K562 (cell line): Measurements from ENCODE around the gene RPS6KA2. TPM values are rescaled to one million over a fixed set of nuclear protein-coding genes. Genes with fewer than 3 reads are reported as not detected.

Experiments used
- ARID3A ChIP-seq: IDR thresholded peaks from 2 replicates; pipeline ENCODE4 v1.6.1; 2012; ENCODE audit warnings: low read depth, low read length, improper control_type of control experiment, borderline replicate concordance
- FOXJ2 ChIP-seq: fragments of 200-800 bp; sonication (Bioruptor generic); IDR thresholded peaks from 2 replicates; pipeline ENCODE4 v1.6.1; 2016; ENCODE audit warnings: missing genetic modification characterization, missing compliant biosample characterization
- HES1 ChIP-seq: fragments of 450-650 bp; IDR thresholded peaks from 2 replicates; pipeline ENCODE4 v1.6.1; 2016; ENCODE audit warnings: low read depth, mild to moderate bottlenecking, moderate library complexity
- KDM2B ChIP-seq: fragments of 250-450 bp; sonication (Bioruptor Pico); IDR thresholded peaks from 2 replicates; pipeline ENCODE4 v1.8.0; 2021; ENCODE audit warnings: mild to moderate bottlenecking, moderate library complexity
- MCM7 ChIP-seq, 2 experiments: fragments of 450-650 bp; IDR thresholded peaks; 2 replicates each; pipeline ENCODE4 v1.6.1; 2016 to 2018
- NCOR1 ChIP-seq: fragments of 450-650 bp; IDR thresholded peaks from 2 replicates; pipeline ENCODE4 v1.6.1; 2016; ENCODE audit warnings: mild to moderate bottlenecking, moderate library complexity
- RAD21 ChIP-seq, 2 experiments: fragments of 250-450 bp in 1 of 2; fragments of 450-650 bp in 1 of 2; sonication (Bioruptor Pico) in 1 of 2; formaldehyde crosslinking in 1 of 2; IDR thresholded peaks in 1 of 2; conservative IDR thresholded peaks in 1 of 2; 2 replicates each; pipeline versions ENCODE4 v1.4.0 to v1.8.0; 2020 to 2022; ENCODE audit warnings: mild to moderate bottlenecking in 2 of 2, moderate library complexity in 1 of 2
- RBBP5 ChIP-seq: fragments of 200-600 bp; sonication (generic); IDR thresholded peaks from 2 replicates; pipeline ENCODE4 v1.6.1; 2012; ENCODE audit warnings: borderline replicate concordance, mild to moderate bottlenecking, low read length, control low read depth, inconsistent platforms; ENCODE audit not compliant: insufficient read depth, poor library complexity, severe bottlenecking
- SRSF7 ChIP-seq: fragments of 200-400 bp; formaldehyde crosslinking; optimal IDR thresholded peaks from 2 replicates; pipeline ENCODE3; 2017; ENCODE audit warnings: mild to moderate bottlenecking, low read depth, low read length
- TCF7 ChIP-seq: sonication (generic); IDR thresholded peaks from 2 replicates; pipeline ENCODE4 v1.6.1; 2016; ENCODE audit warnings: antibody characterized with exemption, borderline replicate concordance
- ZNF133 ChIP-seq: fragments of 250-450 bp; sonication (Bioruptor Pico); IDR thresholded peaks from 2 replicates; pipeline ENCODE4 v1.4.0; 2020; ENCODE audit warnings: mild to moderate bottlenecking
- polyA plus RNA-seq, 8 experiments: library from polyadenylated mRNA; depleted of rRNA in 4 of 8; stranded (reverse) in 5 of 8; unstranded in 3 of 8; fragments of >200 nt; fragmentation: Nextera tagmentation in 2 of 8; fragmentation: Illumina TruSeq in 1 of 8; extraction: Ambion mirVana in 2 of 8; extraction: Trizol in 1 of 8; gene quantifications; 2 replicates each; pipeline versions ENCODE4 v1.2.1 to v1.2.3, GENCODE V29; 2011 to 2014; ENCODE audit warnings: inconsistent platforms in 1 of 8, missing spikeins in 1 of 8
- total RNA-seq, 7 experiments: library from RNA; depleted of rRNA in 6 of 7; stranded (reverse); fragments of >200 nt in 6 of 7; fragmentation: Illumina TruSeq in 2 of 7; extraction: Trizol in 2 of 7; gene quantifications; 2 replicates each; pipeline versions ENCODE4 v1.2.1 to v1.2.3, GENCODE V29; 2011 to 2021; ENCODE audit warnings: low replicate concordance in 1 of 7

Gene RPS6KA2
- total and polyA plus RNA-seq, 9 of the 15 experiments (the other 6 are each of a cell fraction or from before 2014, with no cell fraction given): 0.29 to 1.00 (median 0.53) TPM

- TF ChIP-seq SRSF7 (no peak), MCM7 (IDR thresholded peaks at IDR 0.05) (no peak), RAD21 (CRISPR knock-in tag; conservative IDR thresholded peaks at IDR 0.05 in 1 of 2, IDR thresholded peaks at IDR 0.05 in 1 of 2) (no peak), ARID3A (no peak), TCF7 (no peak), HES1 (no peak), KDM2B (no peak), NCOR1 (no peak), ZNF133 (CRISPR knock-in tag) (no peak), RBBP5 (no peak), FOXJ2 (tag) (no peak)
Observed at GRCh38 chr6:166423781-166424180, 203.3 kb downstream of the RPS6KA2 start (continued).
